ENCODE data around the gene ME3. TPM values are rescaled to one million over a fixed set of nuclear protein-coding genes. Genes with fewer than 3 reads are reported as not detected.

The ME3 gene
- total RNA-seq, 6 experiments from 2014 or later: 1.9 to 8.5 (median 4.6) TPM

DNA sequence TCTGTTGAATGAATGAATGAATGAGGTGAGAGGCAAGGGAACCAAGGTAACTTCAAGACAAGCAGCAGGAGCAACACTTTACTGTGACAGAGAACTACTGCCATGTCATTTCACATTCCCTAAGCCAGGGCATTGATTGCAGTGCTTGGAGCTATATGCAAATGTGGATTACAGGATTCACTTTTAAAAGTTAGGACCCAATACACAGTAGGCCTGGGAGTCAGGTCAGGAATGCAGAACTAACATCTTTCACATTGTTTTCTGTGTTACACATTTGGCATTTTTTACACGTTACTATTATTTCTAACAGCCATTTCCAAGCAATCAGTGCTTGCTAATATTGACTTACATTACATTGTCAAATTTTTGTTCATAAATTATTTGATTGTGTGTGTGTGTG is 26.2 kb upstream of the ME3 start:
- Histone ChIP-seq H3K27me3 (no peaks in the 10 kb centered on the region), H3K36me3 (no peaks in the 10 kb centered on the region), H3K4me1 (peaks cover 0 to 6% (median 0%) of the 10 kb centered on the region in 4 donors), H3K27ac (no peak overlapping the region), H3K4me3 (no peak overlapping the region), H3K9me3 (no peaks in the 10 kb centered on the region)
- WGBS (ENCODE audit: insufficient coverage, low coverage, low lambda C conversion rate, missing lambda C conversion rate): 100% methylated on average over 1 of the region's 1 CpG
- DNase-seq (no peak), ATAC-seq (no peak)
- no peak for TF ChIP-seq POLR2A (IDR thresholded peaks at IDR 0.05)
- no peak for TF ChIP-seq CTCF (IDR thresholded peaks at IDR 0.05)
- intact Hi-C loops (cut with DNase I): no loop called here

- DNase-seq (no peak), ATAC-seq (no peak)
- Histone ChIP-seq H3K27me3 (no peaks in the 10 kb centered on the region), H3K27ac (no peak overlapping the region), H3K4me1 (no peaks in the 10 kb centered on the region), H3K36me3 (no peaks in the 10 kb centered on the region), H3K4me3 (no peak overlapping the region), H3K9me3 (no peaks in the 10 kb centered on the region)
- TF ChIP-seq POLR2A (IDR thresholded peaks at IDR 0.05) (no peak), CTCF (IDR thresholded peaks at IDR 0.05) (no peak)
- WGBS (ENCODE audit: insufficient coverage, low coverage, low lambda C conversion rate, missing lambda C conversion rate): 89% methylated on average over 1 of the region's 1 CpG
- intact Hi-C loops (cut with DNase I): no loop called here
Measured at GRCh38 chr11:86696451-86696850, 24.0 kb upstream of the ME3 start.

DNA sequence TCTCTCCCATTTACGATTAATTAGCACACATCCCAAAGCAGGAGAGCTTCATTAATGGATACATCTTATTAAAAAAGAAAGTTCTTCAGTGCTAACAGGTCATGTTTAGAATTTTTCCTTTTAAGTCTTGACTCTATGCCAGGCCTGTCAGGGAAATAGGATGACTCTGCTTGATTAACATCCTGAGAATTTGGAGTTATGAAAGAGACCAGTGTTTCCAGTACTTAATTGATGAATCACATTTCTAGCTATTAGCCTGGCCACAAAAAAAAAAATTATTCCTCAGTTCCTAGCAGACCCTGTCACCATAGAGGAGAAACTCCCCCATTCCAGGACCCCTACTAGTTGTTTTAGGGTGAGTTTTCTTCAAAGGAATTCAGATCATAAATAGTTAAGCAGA is 23.6 kb upstream of the ME3 start:
- intact Hi-C loops (cut with DNase I): no loop called here
- H3K27me3 ChIP-seq: no peaks in the 10 kb centered on the region
- no peaks in the 10 kb centered on the region for H3K36me3 ChIP-seq
- no peak overlapping the region for H3K27ac ChIP-seq
- H3K9me3 ChIP-seq: no peaks in the 10 kb centered on the region
- peak in 1 of 4 donors; percentile 50 for ATAC-seq
- no peak for DNase-seq
- no peaks in the 10 kb centered on the region for H3K4me1 ChIP-seq
- WGBS (ENCODE audit: insufficient coverage, low coverage, low lambda C conversion rate, missing lambda C conversion rate): 64% methylated on average over 1 of the region's 1 CpG
- H3K4me3 ChIP-seq: no peak overlapping the region
- TF ChIP-seq POLR2A (IDR thresholded peaks at IDR 0.05) (no peak), CTCF (IDR thresholded peaks at IDR 0.05) (no peak)

GRCh38 chr11:86695373-86695772 is 23.0 kb upstream of the ME3 start:
- Histone ChIP-seq H3K4me1 (no peaks in the 10 kb centered on the region), H3K27me3 (no peaks in the 10 kb centered on the region), H3K4me3 (no peak overlapping the region), H3K36me3 (no peaks in the 10 kb centered on the region), H3K27ac (no peak overlapping the region), H3K9me3 (no peaks in the 10 kb centered on the region)
- no peak for TF ChIP-seq CTCF (IDR thresholded peaks at IDR 0.05)
- TF ChIP-seq POLR2A (IDR thresholded peaks at IDR 0.05): no peak
- no peak for ATAC-seq
- intact Hi-C loops (cut with DNase I): no loop called here
- no peak for DNase-seq

DNA sequence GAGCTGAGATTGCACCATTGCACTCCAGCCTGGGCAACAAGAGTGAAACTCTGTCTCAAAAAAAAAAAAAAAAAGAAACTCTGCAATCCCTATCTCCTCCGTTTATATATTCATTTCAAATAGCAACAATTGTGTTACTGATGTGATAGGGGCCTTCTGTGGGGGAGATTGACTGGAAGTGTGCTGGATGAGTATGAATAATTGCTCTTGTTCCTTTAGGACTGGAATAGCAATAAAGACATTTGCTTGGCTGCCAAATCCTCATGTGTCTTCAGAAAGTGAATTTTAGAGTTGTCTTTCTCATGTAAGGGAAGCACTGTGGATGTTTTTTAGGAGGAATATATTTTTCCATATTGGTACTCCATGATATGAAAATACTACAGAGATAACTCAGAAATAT is 21.1 kb upstream of the ME3 start:
- intact Hi-C loops (cut with DNase I): no loop called here
- Histone ChIP-seq H3K4me1 (no peaks in the 10 kb centered on the region), H3K27me3 (no peaks in the 10 kb centered on the region), H3K4me3 (no peak overlapping the region), H3K36me3 (no peaks in the 10 kb centered on the region), H3K27ac (no peak overlapping the region), H3K9me3 (no peaks in the 10 kb centered on the region)
- ATAC-seq: no peak
- 88% methylated on average over 1 of the region's 1 CpG for WGBS (ENCODE audit: insufficient coverage, low coverage, low lambda C conversion rate, missing lambda C conversion rate)
- no peak for DNase-seq
- no peak for TF ChIP-seq POLR2A (IDR thresholded peaks at IDR 0.05)
- TF ChIP-seq CTCF (IDR thresholded peaks at IDR 0.05): no peak

Data from right lobe of liver (tissue), 6 donors.